OCI-LY1 (cell line): ENCODE measurements around the gene ZMIZ1.

Source experiments
- H2AFZ ChIP-seq: fragments of 200-600 bp; sonication (generic), shearing (Covaris generic); 2 replicates; pipeline ENCODE4 v1.6.0; 2014; ENCODE audit warnings: antibody characterized with exemption, mild to moderate bottlenecking, low read length
- H3F3A ChIP-seq: fragments of 200-600 bp; sonication (generic), shearing (Covaris generic); 2 replicates; pipeline ENCODE4 v1.6.0; 2014; ENCODE audit warnings: mild to moderate bottlenecking, antibody characterized with exemption, low read length, moderate library complexity; ENCODE audit not compliant: insufficient read depth
- H3K27ac ChIP-seq: fragments of 200-600 bp; sonication (generic); 2 replicates; pipeline ENCODE4 v1.5.1; 2014; ENCODE audit warnings: low read length, mixed run types, mild to moderate bottlenecking, low read depth; ENCODE audit not compliant: poor library complexity, severe bottlenecking
- H3K27me3 ChIP-seq: fragments of 200-600 bp; sonication (generic); 2 replicates; pipeline ENCODE4 v1.6.0; 2014; ENCODE audit warnings: antibody characterized with exemption, mild to moderate bottlenecking, low read length, moderate library complexity; ENCODE audit not compliant: insufficient read depth
- H3K36me3 ChIP-seq: fragments of 200-600 bp; sonication (generic); 2 replicates; pipeline ENCODE4 v1.6.1; 2014; ENCODE audit warnings: mild to moderate bottlenecking, antibody characterized with exemption, low read length, moderate library complexity, mixed read lengths; ENCODE audit not compliant: insufficient read depth
- H3K4me1 ChIP-seq: fragments of 200-600 bp; sonication (generic); 2 replicates; pipeline ENCODE4 v1.5.1; 2014; ENCODE audit warnings: mild to moderate bottlenecking, low read length, moderate library complexity; ENCODE audit not compliant: insufficient read depth, severe bottlenecking
- H3K4me2 ChIP-seq: fragments of 200-600 bp; sonication (generic), shearing (Covaris generic); 2 replicates; pipeline ENCODE4 v1.6.1; 2014; ENCODE audit warnings: low read length
- H3K4me3 ChIP-seq: fragments of 200-600 bp; sonication (generic); 2 replicates; pipeline ENCODE4 v1.5.1; 2014; ENCODE audit warnings: low read length, low read depth, mild to moderate bottlenecking, mixed read lengths; ENCODE audit not compliant: poor library complexity, severe bottlenecking
- H3K79me2 ChIP-seq: fragments of 200-600 bp; shearing (Covaris generic); 2 replicates; pipeline ENCODE4 v1.6.1; 2016; ENCODE audit warnings: mixed run types, low read length, mixed read lengths; ENCODE audit not compliant: insufficient read depth
- H3K9ac ChIP-seq: fragments of 200-600 bp; sonication (generic), shearing (Covaris generic); 2 replicates; pipeline ENCODE4 v1.6.1; 2014; ENCODE audit warnings: mild to moderate bottlenecking, low read length, mixed read lengths
- H3K9me2 ChIP-seq: fragments of 200-600 bp; sonication (generic), shearing (Covaris generic); 2 replicates; pipeline ENCODE4 v1.6.1; 2014; ENCODE audit warnings: low read depth, mild to moderate bottlenecking, low read length, mixed read lengths
- H3K9me3 ChIP-seq: fragments of 200-600 bp; shearing (Covaris generic); 2 replicates; pipeline ENCODE4 v1.6.1; 2014; ENCODE audit warnings: low read length, mixed read lengths
- H4K20me1 ChIP-seq: fragments of 200-600 bp; sonication (generic), shearing (Covaris generic); 2 replicates; pipeline ENCODE4 v1.6.0; 2016; ENCODE audit warnings: mild to moderate bottlenecking, low read length; ENCODE audit not compliant: insufficient read depth
- CTCF ChIP-seq: fragments of 200-600 bp; sonication (generic), shearing (Covaris generic); IDR thresholded peaks from 2 replicates; pipeline ENCODE4 v1.5.1; 2017; ENCODE audit warnings: mild to moderate bottlenecking, antibody characterized with exemption, low read length, moderate library complexity, mixed read lengths
- EZH2 ChIP-seq: fragments of 200-600 bp; sonication (generic), shearing (Covaris generic); IDR thresholded peaks from 2 replicates; pipeline ENCODE4 v1.8.0; 2017; ENCODE audit warnings: borderline replicate concordance, mixed run types, mild to moderate bottlenecking, antibody characterized with exemption, low read length, moderate library complexity, mixed read lengths

Gene ZMIZ1

GRCh38 chr10:79178614-79179163, 109.9 kb downstream of the ZMIZ1 start:
- no peaks in the 10 kb centered on the region for H3K4me1 ChIP-seq
- no peak overlapping the region for H2AFZ ChIP-seq

GRCh38 chr10:79179164-79179956, 110.6 kb downstream of the ZMIZ1 start:
- Histone ChIP-seq H3K9me2 (no peaks in the 10 kb centered on the region), H3K4me1 (no peaks in the 10 kb centered on the region), H3K36me3 (no peaks in the 10 kb centered on the region), H3K9me3 (no peaks in the 10 kb centered on the region), H3F3A (no peaks in the 10 kb centered on the region), H4K20me1 (no peaks in the 10 kb centered on the region), H3K79me2 (no peaks in the 10 kb centered on the region), H3K27ac (no peak overlapping the region), H3K9ac (no peak overlapping the region), H3K27me3 (no peaks in the 10 kb centered on the region), H3K4me3 (no peak overlapping the region), H2AFZ (no peak overlapping the region), H3K4me2 (no peak overlapping the region)
- no peak for TF ChIP-seq EZH2
- no peak for TF ChIP-seq CTCF

More at GRCh38 chr10:79178614-79179163, 109.9 kb downstream of the ZMIZ1 start:
- Histone ChIP-seq H3K36me3 (no peaks in the 10 kb centered on the region), H3K9me3 (no peaks in the 10 kb centered on the region), H3K27me3 (no peaks in the 10 kb centered on the region), H3F3A (no peaks in the 10 kb centered on the region), H3K9me2 (no peaks in the 10 kb centered on the region), H4K20me1 (no peaks in the 10 kb centered on the region), H3K9ac (no peak overlapping the region), H3K4me3 (no peak overlapping the region), H3K27ac (no peak overlapping the region), H3K79me2 (no peaks in the 10 kb centered on the region), H3K4me2 (no peak overlapping the region)
- TF ChIP-seq CTCF (no peak), EZH2 (no peak)

GRCh38 chr10:79179957-79180309, 111.2 kb downstream of the ZMIZ1 start:
- H3K4me1 ChIP-seq = no peaks in the 10 kb centered on the region
- H3K9me2 ChIP-seq = no peaks in the 10 kb centered on the region
- H4K20me1 ChIP-seq = no peaks in the 10 kb centered on the region
- H3K4me3 ChIP-seq = no peak overlapping the region
- no peak overlapping the region for H2AFZ ChIP-seq
- no peaks in the 10 kb centered on the region for H3F3A ChIP-seq
- no peaks in the 10 kb centered on the region for H3K9me3 ChIP-seq
- H3K36me3 ChIP-seq = no peaks in the 10 kb centered on the region
- no peak overlapping the region for H3K4me2 ChIP-seq
- H3K79me2 ChIP-seq = no peaks in the 10 kb centered on the region
- no peak overlapping the region for H3K9ac ChIP-seq
- H3K27me3 ChIP-seq = no peaks in the 10 kb centered on the region
- H3K27ac ChIP-seq = no peak overlapping the region
- TF ChIP-seq CTCF (no peak), EZH2 (no peak)
